Fibroblast of skin of left biceps (primary cell): ENCODE results near the gene FBXO31.
"Not testable (repeated sequence)": the region's sequence is repeated elsewhere in the genome, so short reads cannot be mapped to it uniquely, and the experiment has no call there.

Experiments used
- DNase-seq, 2 experiments: peaks; one replicate each; pipeline ENCODE4 v3.0.0-alpha.2; 2013; ENCODE audit warnings: low read depth in 2 of 2

Gene FBXO31

GRCh38 chr16:87344165-87344930 is 39.2 kb downstream of the FBXO31 start:
- DNase-seq, result no peak

GRCh38 chr16:87343753-87344050 is 39.9 kb downstream of the FBXO31 start:
- no peak for DNase-seq

DNA sequence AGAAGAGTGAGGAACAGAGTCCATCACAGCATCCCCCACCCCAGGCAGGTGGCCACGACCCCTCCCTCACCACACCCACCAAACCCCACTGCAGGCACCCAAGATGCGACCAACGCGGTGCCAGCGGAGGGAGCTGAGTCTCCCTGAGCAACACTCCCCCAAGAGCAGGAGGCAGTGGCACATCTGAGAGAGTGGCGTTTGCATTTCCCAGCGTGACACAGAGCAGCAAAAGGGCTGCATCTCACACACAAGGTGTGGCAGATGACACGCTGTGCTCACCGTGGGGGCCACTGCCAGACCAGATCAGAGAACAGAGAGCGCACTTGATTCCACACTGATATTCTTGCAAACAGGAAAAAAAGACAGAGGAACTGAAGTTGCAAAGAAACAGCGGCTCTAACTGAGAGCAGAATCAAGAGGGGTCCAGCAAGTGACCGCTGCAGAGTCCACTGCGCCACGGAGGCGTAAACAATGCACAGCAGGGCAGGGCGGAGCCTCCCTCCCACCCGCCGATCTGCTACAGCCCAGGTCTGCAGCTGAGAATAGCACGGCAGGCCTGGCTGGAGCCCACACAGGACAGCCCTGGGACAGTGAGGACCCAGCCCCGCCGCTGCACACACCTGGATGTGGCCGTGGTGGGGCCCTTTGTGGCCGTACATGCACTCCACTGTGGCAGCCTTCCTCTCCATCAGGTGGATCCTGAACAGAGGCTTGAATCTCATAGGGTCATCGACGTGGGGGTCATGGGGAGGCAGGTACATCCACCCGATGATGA is 40.4 kb downstream of the FBXO31 start:
- DNase-seq, result no peak

DNA sequence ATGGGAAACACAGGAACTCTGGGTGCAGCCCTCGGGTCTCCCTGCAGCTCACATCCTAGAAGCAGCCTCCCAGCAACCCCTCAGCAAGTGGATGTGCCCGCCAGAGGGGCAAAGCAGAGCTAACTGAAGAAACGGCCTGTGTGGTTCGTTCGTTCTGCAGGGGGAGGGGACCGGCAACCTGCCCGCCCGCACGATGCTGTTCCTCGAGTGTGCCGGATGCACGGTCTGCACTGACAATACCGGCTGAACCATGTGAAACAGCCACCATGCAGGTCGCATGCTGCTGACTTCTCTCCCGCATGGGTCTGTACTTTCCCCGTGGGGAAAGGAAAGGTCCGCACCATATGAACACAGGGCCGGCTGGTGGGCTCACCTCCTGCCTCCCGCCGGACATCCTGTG is 41.1 kb downstream of the FBXO31 start:
- DNase-seq, result no peak

GRCh38 chr16:87340198-87340597 is 43.4 kb downstream of the FBXO31 start:
- DNase-seq, result no peak

- not testable (repeated sequence) for DNase-seq
Measured at GRCh38 chr16:87339724-87340105, 43.9 kb downstream of the FBXO31 start.

- no peak for DNase-seq
Measured at GRCh38 chr16:87339086-87339723, 44.4 kb downstream of the FBXO31 start.

- no peak for DNase-seq
Measured at GRCh38 chr16:87338155-87338765, 45.3 kb downstream of the FBXO31 start.

GRCh38 chr16:87337262-87337771 is 46.3 kb downstream of the FBXO31 start:
- DNase-seq, result no peak

GRCh38 chr16:87336434-87337240 is 46.9 kb downstream of the FBXO31 start:
- no peak for DNase-seq

- no peak for DNase-seq
Measured at GRCh38 chr16:87335625-87336433, 47.7 kb downstream of the FBXO31 start.

DNA sequence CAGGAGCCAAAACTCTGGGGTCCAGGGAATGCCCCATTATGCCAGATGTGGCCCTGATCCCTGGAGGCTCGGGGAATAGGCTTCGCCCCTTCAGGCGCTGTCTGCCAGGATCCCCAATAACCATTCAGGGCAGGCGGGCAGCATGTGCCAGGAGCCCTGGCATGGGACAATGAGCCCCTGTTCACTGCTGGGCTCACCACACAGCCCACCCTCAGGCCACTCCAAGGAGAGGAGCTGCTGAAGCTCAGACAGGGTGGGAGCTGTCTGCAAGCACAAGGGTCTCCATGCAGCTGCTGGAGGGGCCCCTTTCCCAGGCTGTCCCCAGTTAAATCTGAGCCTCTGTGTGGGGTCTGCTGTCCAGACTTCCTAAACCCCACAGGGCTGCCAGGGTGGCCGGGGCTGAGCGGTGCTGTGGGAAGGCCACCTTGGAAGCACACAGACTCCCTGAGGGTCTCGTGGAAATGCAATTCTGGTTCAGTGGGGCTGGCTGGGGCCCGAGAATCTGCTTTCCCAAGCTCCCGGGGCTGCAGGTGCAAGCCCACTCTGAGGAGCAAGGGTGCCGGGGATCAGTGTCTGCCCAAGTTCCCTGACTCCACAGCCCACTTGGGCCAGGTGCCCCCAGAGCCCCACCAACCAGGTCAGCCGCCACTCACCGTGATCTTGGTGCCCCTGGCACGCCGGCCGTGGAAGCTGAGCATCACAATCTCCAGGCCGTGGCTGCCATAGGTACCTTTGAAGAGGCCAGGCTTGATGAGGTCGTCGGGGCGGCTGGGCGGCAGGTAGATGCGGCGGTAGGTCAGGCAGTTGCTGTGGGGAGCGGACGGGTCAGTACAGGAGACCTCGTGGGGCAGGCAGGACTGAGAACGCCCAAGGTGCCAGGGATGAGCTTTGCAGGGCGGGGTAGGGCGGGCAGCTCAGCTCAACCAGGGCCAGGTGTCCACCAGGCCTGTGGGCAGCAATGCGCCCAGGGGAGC is 48.6 kb downstream of the FBXO31 start:
- no peak for DNase-seq

- DNase-seq, result no peak
Measured at GRCh38 chr16:87333581-87334331, 49.8 kb downstream of the FBXO31 start.

- no peak for DNase-seq
Measured at GRCh38 chr16:87333101-87333500, 50.5 kb downstream of the FBXO31 start.

DNA sequence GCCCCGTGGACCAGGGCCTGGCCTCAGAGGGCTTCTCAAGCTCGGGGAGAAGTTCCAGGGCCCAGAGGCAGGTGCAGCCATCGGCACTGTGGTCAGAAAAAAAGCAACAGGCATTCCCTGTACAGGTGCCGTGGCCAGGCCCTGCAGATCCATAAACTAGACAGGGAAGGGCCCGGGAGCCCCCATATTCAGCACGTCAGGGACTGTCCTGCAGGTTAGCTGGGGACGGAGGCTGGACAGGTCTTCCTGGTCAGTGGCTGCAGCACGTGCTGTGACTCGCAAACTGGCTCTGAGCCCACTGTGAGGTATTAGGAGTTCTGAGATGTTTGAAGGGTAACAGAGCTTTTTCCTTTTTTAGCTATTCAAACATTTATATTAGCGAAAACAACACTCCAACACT is 51.4 kb downstream of the FBXO31 start:
- no peak for DNase-seq

DNA sequence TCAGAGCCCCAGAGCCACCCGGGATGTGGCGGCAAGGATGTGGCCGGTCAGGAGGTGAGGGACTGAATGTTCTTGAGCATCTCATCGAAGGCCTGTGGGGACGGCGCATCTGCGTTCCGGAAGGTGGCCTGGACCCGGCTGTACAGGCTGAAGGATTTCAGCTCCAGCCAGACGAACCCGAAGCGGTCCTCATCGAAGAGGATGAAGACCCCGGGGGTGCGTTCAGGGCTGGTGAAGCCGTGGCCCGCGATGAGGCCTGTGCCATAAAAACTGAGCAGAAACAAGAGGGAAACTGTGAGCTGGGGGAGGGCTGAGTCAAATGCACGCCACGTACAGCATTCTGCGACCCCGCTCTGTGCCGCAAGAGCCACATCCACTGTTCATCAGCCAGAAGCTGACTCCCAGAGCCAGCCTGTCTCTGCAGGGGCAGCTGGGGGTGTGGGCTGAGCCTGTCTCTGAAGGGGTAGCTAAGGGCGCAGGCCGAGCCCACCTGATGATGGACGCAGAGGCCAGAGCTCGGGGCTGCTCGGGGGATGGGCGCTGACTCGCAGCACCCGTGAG is 52.3 kb downstream of the FBXO31 start:
- DNase-seq, result no peak

- no peak for DNase-seq
Measured at GRCh38 chr16:87330646-87331045, 52.9 kb downstream of the FBXO31 start.

DNA sequence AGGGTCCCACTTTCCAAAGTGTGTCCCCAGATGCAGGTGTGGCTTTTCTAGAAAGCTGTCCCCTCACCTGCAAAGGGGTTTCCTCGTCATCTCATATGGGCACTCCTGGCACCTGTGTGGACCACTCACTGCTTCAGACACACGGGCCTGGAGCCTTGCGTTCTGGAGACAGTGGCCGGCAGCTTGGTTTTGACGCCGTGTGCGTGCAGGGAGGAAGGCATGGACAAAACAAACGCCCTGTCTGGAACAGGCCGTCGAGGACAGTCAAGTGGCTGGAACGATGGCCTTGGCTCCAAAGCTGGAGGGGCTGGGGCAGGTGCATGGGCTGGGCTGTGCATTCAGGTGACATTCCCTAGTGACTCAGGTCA is 53.3 kb downstream of the FBXO31 start:
- DNase-seq, result no peak
